Osteoblast (primary cell): Measurements from ENCODE around the gene PPP2R5C. TPM values are rescaled to one million over a fixed set of nuclear protein-coding genes. Genes with fewer than 3 reads are reported as not detected.

Experiments
- DNase-seq: peaks from one replicate; pipeline ENCODE4 v3.0.0; 2011; ENCODE audit warnings: low spot score, mixed read lengths; ENCODE audit not compliant: insufficient read length; ENCODE audit errors: missing footprints
- H2AFZ ChIP-seq: 2 replicates; pipeline ENCODE4 v1.6.0; 2011; ENCODE audit warnings: mild to moderate bottlenecking, low read length
- H3K27ac ChIP-seq: 2 replicates; pipeline ENCODE4 v1.5.1; 2011; ENCODE audit warnings: mild to moderate bottlenecking, low read depth, low read length, moderate library complexity
- H3K27me3 ChIP-seq: 2 replicates; pipeline ENCODE4 v1.6.0; 2012; ENCODE audit warnings: mild to moderate bottlenecking, control low read depth, inconsistent platforms, low read length, moderate library complexity; ENCODE audit not compliant: insufficient read depth
- H3K36me3 ChIP-seq: 2 replicates; pipeline ENCODE4 v1.5.1; 2011; ENCODE audit warnings: mild to moderate bottlenecking, low read length, control low read depth, moderate library complexity; ENCODE audit not compliant: insufficient read depth
- H3K4me1 ChIP-seq: 2 replicates; pipeline ENCODE4 v1.5.1; 2011; ENCODE audit warnings: mild to moderate bottlenecking, low read length, control low read depth, moderate library complexity; ENCODE audit not compliant: insufficient read depth
- H3K4me2 ChIP-seq: 2 replicates; pipeline ENCODE4 v1.6.0; 2011; ENCODE audit warnings: mild to moderate bottlenecking, low read length; ENCODE audit not compliant: insufficient read depth
- H3K4me3 ChIP-seq: fragments of 200-600 bp; sonication (generic); 3 replicates; pipeline ENCODE4 v1.5.1; 2012; ENCODE audit warnings: mild to moderate bottlenecking, low read length, inconsistent platforms; ENCODE audit not compliant: insufficient read depth
- H3K79me2 ChIP-seq: 2 replicates; pipeline ENCODE4 v1.6.0; 2012; ENCODE audit warnings: mild to moderate bottlenecking, low read length, control low read depth, inconsistent platforms; ENCODE audit not compliant: insufficient read depth
- H3K9me3 ChIP-seq: 2 replicates; pipeline ENCODE4 v1.5.1; 2011; ENCODE audit warnings: low read depth, low read length, control low read depth
- H4K20me1 ChIP-seq: 2 replicates; pipeline ENCODE4 v1.6.0; 2012; ENCODE audit warnings: mild to moderate bottlenecking, low read length, control low read depth; ENCODE audit not compliant: insufficient read depth
- CTCF ChIP-seq: IDR thresholded peaks from 2 replicates; pipeline ENCODE4 v1.5.1; 2011; ENCODE audit warnings: mild to moderate bottlenecking, low read depth, low read length, moderate library complexity; ENCODE audit errors: extremely low read depth
- total RNA-seq: library from RNA; depleted of rRNA; stranded (reverse); fragments of >200 nt; gene quantifications from 2 replicates; pipeline ENCODE4 v1.2.3, GENCODE V29; 2012

PPP2R5C gene
- total RNA-seq, 1 donor = 101 TPM

- Histone ChIP-seq H4K20me1 (no peaks in the 10 kb centered on the region), H3K27me3 (no peaks in the 10 kb centered on the region), H3K9me3 (no peaks in the 10 kb centered on the region), H3K79me2 (no peaks in the 10 kb centered on the region), H2AFZ (no peak overlapping the region), H3K4me1 (peaks cover 17% of the 10 kb centered on the region), H3K4me2 (peak overlapping the region; percentile 45), H3K4me3 (no peak overlapping the region), H3K27ac (peak overlapping the region; percentile 82), H3K36me3 (peaks cover 8% of the 10 kb centered on the region)
- DNase-seq = no peak
- TF ChIP-seq CTCF = no peak
Measured at GRCh38 chr14:101928415-101928841, 166.9 kb downstream of the PPP2R5C start.

- DNase-seq = no peak
- no peaks in the 10 kb centered on the region for H3K9me3 ChIP-seq
- H3K4me2 ChIP-seq = no peak overlapping the region
- no peak overlapping the region for H2AFZ ChIP-seq
- H3K4me1 ChIP-seq = peaks cover 17% of the 10 kb centered on the region
- no peak overlapping the region for H3K27ac ChIP-seq
- H3K4me3 ChIP-seq = no peak overlapping the region
- H4K20me1 ChIP-seq = no peaks in the 10 kb centered on the region
- H3K79me2 ChIP-seq = no peaks in the 10 kb centered on the region
- H3K27me3 ChIP-seq = no peaks in the 10 kb centered on the region
- no peak for TF ChIP-seq CTCF
- peaks cover 8% of the 10 kb centered on the region for H3K36me3 ChIP-seq
Measured at GRCh38 chr14:101929096-101929495, 167.6 kb downstream of the PPP2R5C start.

GRCh38 chr14:101929946-101930345 is 168.4 kb downstream of the PPP2R5C start:
- Histone ChIP-seq H3K4me3 (no peak overlapping the region), H3K9me3 (no peaks in the 10 kb centered on the region), H4K20me1 (no peaks in the 10 kb centered on the region), H2AFZ (no peak overlapping the region), H3K27me3 (no peaks in the 10 kb centered on the region), H3K79me2 (no peaks in the 10 kb centered on the region), H3K27ac (no peak overlapping the region), H3K4me1 (peaks cover 17% of the 10 kb centered on the region), H3K4me2 (no peak overlapping the region), H3K36me3 (peaks cover 4% of the 10 kb centered on the region)
- DNase-seq = no peak
- TF ChIP-seq CTCF = no peak

GRCh38 chr14:101932673-101933072 is 171.2 kb downstream of the PPP2R5C start:
- no peak overlapping the region for H3K4me3 ChIP-seq
- TF ChIP-seq CTCF = no peak
- no peak overlapping the region for H3K27ac ChIP-seq
- H3K4me2 ChIP-seq = no peak overlapping the region
- no peaks in the 10 kb centered on the region for H3K36me3 ChIP-seq
- no peaks in the 10 kb centered on the region for H3K79me2 ChIP-seq
- no peaks in the 10 kb centered on the region for H3K27me3 ChIP-seq
- H4K20me1 ChIP-seq = no peaks in the 10 kb centered on the region
- H3K4me1 ChIP-seq = peaks cover 5% of the 10 kb centered on the region
- DNase-seq = no peak
- H2AFZ ChIP-seq = no peak overlapping the region
- H3K9me3 ChIP-seq = no peaks in the 10 kb centered on the region
